Fibroblast of lung (primary cell): ENCODE data around the gene FAM117B.

Experiments used
- EZH2 ChIP-seq: IDR thresholded peaks from 2 replicates; pipeline ENCODE4 v1.5.1; 2012; ENCODE audit warnings: low read length, control low read depth, mild to moderate bottlenecking; ENCODE audit errors: missing control alignments
- TF ChIP-seq, protein P1 (sequence below), 2 donors: IDR thresholded peaks in 1 of 2; conservative IDR thresholded peaks in 1 of 2; 1 replicate in 1 of 2; 2 replicates in 1 of 2; pipeline ENCODE4 v1.5.1; 2011 to 2012; ENCODE audit warnings: low read length in 2 of 2, control low read depth in 1 of 2, inconsistent platforms in 1 of 2, low read depth in 1 of 2, mild to moderate bottlenecking in 1 of 2

DNA sequence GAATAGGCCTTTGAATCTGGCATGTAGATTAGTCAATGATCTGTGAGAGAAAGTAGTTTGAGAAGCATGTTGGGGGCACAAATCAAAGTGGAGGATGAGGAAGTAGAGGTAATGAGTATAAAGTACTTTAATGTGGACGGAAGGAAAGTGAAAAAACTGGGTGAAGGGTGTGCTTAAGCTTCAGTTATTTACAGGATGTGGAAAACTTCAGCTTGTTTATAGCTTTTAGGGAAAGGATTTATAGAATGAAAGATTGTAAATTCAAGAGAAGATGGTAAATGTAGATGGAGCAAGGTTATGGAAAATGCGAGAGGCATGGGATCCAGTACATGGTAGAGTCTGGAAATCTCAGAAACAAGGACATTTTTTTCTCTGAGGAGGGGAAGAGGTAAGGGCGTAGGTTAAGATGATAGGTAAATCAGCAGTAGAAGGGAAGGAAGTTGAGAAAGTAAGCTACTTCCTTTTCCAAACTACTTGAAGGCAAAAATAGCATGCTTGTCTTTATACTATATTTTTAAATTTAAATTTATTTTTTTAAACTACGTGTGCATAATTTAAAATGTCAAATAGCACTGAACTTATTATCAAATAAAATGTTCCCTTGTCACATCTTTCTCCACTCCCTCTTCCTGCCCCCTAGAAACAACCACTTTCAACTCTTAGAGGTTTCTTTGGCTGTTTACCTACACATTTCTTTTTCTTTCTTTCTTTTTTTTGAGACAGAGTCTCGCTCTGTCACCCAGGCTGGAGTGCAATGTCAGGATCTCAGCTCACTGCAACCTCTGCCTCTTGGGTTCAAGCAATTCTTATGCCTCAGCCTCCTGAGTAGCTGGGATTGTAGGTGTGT lies 8.5 kb downstream of the FAM117B start:
- TF ChIP-seq, protein P1, sequence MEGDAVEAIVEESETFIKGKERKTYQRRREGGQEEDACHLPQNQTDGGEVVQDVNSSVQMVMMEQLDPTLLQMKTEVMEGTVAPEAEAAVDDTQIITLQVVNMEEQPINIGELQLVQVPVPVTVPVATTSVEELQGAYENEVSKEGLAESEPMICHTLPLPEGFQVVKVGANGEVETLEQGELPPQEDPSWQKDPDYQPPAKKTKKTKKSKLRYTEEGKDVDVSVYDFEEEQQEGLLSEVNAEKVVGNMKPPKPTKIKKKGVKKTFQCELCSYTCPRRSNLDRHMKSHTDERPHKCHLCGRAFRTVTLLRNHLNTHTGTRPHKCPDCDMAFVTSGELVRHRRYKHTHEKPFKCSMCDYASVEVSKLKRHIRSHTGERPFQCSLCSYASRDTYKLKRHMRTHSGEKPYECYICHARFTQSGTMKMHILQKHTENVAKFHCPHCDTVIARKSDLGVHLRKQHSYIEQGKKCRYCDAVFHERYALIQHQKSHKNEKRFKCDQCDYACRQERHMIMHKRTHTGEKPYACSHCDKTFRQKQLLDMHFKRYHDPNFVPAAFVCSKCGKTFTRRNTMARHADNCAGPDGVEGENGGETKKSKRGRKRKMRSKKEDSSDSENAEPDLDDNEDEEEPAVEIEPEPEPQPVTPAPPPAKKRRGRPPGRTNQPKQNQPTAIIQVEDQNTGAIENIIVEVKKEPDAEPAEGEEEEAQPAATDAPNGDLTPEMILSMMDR (conservative IDR thresholded peaks at IDR 0.05 in 1 of 2, IDR thresholded peaks at IDR 0.05 in 1 of 2; ENCODE audit: low read depth in 1 of 2, low read length in 2 of 2): no peak
- no peak for TF ChIP-seq EZH2
